A172 (cell line): ENCODE data around the gene NTRK1. TPM values are rescaled to one million over a fixed set of nuclear protein-coding genes. Genes with fewer than 3 reads are reported as not detected.

Experiments
- DNase-seq: peaks from one replicate; pipeline ENCODE4 v3.0.0-alpha.2; 2015; ENCODE audit warnings: low spot score
- total RNA-seq: library from RNA; depleted of rRNA; stranded (reverse); fragments of >200 nt; shearing (Covaris generic); gene quantifications from 2 replicates; pipeline ENCODE4 v1.2.3, GENCODE V29; 2014

Gene NTRK1
- total RNA-seq, 1 experiment from 2014 or later: 0.16 TPM

- DNase-seq: no peak
Observed at GRCh38 chr1:156838972-156839371, 21.7 kb upstream of the NTRK1 start.

- no peak for DNase-seq
Observed at GRCh38 chr1:156839426-156840109, 21.1 kb upstream of the NTRK1 start.

- no peak for DNase-seq
Observed at GRCh38 chr1:156840186-156840897, 20.3 kb upstream of the NTRK1 start.

GRCh38 chr1:156840898-156841279, 19.8 kb upstream of the NTRK1 start:
- no peak for DNase-seq

- DNase-seq: no peak
Observed at GRCh38 chr1:156841295-156841855, 19.3 kb upstream of the NTRK1 start.

GRCh38 chr1:156842618-156843300, 17.9 kb upstream of the NTRK1 start:
- no peak for DNase-seq

GRCh38 chr1:156844102-156844501, 16.6 kb upstream of the NTRK1 start:
- DNase-seq: no peak

- no peak for DNase-seq
Observed at GRCh38 chr1:156844638-156845037, 16.0 kb upstream of the NTRK1 start.

GRCh38 chr1:156845055-156845952, 15.4 kb upstream of the NTRK1 start:
- no peak for DNase-seq

- no peak for DNase-seq
Observed at GRCh38 chr1:156845953-156846545, 14.6 kb upstream of the NTRK1 start.

- DNase-seq: no peak
Observed at GRCh38 chr1:156846643-156847042, 14.0 kb upstream of the NTRK1 start.

GRCh38 chr1:156847591-156848460, 12.8 kb upstream of the NTRK1 start:
- no peak for DNase-seq

- no peak for DNase-seq
Observed at GRCh38 chr1:156848461-156849150, 12.1 kb upstream of the NTRK1 start.

GRCh38 chr1:156849151-156849496, 11.5 kb upstream of the NTRK1 start:
- DNase-seq: no peak

- DNase-seq: no peak
Observed at GRCh38 chr1:156851779-156852417, 8.8 kb upstream of the NTRK1 start.

GRCh38 chr1:156852418-156852874, 8.2 kb upstream of the NTRK1 start:
- DNase-seq: no peak

GRCh38 chr1:156853761-156854160, 6.9 kb upstream of the NTRK1 start:
- DNase-seq: no peak

- no peak for DNase-seq
Observed at GRCh38 chr1:156854634-156855033, 6.0 kb upstream of the NTRK1 start.

GRCh38 chr1:156856282-156856785, 4.3 kb upstream of the NTRK1 start:
- DNase-seq: no peak
